Measurements from ENCODE around the gene KCNF1. TPM values are rescaled to one million over a fixed set of nuclear protein-coding genes. Genes with fewer than 3 reads are reported as not detected.

The KCNF1 gene
- total RNA-seq, 4 donors from 2014 or later: 20.2 to 51.7 (median 44.4) TPM

DNA sequence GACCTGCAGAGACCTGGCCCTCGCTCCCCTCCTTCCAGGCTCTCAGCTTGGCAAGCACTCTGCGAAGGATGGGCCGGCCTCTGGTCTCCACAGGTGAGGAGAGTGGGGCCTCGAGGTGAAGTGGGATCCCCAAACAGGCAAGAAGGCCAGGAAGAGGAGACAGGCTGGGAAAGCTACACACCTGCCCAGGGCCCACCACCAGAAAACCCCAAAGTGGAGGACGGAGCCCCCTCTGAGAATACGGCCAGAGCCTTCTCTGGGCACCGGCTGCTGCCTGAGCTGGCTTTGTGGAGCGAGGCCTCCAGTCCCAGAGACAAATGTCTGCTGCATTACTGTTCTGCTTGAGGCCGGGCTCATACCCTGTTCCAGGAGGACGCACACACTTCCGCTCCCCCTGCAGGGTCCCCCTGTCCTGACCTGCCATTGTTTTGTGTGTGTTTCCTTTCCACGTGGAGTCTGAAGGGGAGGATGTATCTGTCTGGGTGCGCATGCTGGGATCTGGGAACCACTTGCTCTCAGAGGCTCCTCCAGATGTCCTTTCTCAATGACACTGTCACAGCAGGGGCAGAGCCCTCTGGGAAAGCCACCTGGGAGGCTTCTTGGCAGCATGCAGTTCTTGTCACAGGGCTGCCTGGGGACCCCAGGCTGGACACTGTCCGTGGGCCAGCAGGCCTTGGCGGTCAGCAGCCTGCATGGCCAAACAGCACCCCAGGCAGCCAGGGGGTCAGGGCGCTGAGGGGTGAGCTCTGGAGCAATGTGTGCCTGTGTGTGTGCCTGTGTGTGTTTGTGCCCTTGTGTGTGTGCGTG is 20.8 kb downstream of the KCNF1 start:
- H3K27ac ChIP-seq (replicated peaks in 1 of 4): no peak overlapping the region
- no peak for DNase-seq (ENCODE audit: extremely low spot score)
- H3K27me3 ChIP-seq: peaks cover 0 to 30% (median 0%) of the 10 kb centered on the region in 4 donors
- 70% methylated on average over 15 of the region's 17 CpGs for WGBS
- H3K4me1 ChIP-seq: peaks cover 0 to 14% (median 5%) of the 10 kb centered on the region in 4 donors
- TF ChIP-seq, protein P1, sequence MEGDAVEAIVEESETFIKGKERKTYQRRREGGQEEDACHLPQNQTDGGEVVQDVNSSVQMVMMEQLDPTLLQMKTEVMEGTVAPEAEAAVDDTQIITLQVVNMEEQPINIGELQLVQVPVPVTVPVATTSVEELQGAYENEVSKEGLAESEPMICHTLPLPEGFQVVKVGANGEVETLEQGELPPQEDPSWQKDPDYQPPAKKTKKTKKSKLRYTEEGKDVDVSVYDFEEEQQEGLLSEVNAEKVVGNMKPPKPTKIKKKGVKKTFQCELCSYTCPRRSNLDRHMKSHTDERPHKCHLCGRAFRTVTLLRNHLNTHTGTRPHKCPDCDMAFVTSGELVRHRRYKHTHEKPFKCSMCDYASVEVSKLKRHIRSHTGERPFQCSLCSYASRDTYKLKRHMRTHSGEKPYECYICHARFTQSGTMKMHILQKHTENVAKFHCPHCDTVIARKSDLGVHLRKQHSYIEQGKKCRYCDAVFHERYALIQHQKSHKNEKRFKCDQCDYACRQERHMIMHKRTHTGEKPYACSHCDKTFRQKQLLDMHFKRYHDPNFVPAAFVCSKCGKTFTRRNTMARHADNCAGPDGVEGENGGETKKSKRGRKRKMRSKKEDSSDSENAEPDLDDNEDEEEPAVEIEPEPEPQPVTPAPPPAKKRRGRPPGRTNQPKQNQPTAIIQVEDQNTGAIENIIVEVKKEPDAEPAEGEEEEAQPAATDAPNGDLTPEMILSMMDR (IDR thresholded peaks at IDR 0.05): no peak
- H3K36me3 ChIP-seq: peaks cover 0 to 3% (median 0%) of the 10 kb centered on the region in 4 donors
- H3K4me3 ChIP-seq: no peak overlapping the region
- no peaks in the 10 kb centered on the region for H3K9me3 ChIP-seq
- intact Hi-C loops (cut with DNase I): no loop called here

DNA sequence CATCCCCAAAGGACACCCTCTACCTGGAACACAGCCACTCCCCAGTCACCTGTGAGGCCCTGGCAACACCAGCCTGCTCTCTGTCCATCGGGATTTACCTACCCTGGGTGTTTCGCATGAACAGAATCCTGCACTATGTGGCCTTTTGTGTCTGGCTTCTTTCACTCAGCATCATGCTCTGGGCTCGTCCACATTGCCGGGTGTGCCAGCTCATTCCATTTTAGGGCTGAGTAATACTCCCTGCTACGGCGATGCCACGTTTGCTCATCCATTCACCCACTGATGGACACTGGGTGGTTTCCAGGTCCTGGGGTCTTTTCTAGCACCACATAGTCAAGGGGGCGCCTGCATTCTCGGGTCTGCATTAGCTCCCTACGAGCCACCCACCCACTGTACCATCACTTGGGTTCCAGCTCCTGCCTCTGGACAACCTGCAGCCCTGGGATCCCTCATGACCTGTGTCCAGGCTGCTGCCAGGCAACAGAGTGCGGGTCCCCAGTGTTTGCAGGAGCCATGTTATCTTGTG is 22.0 kb downstream of the KCNF1 start:
- Histone ChIP-seq H3K36me3 (peaks cover 0 to 3% (median 0%) of the 10 kb centered on the region in 4 donors), H3K4me3 (no peak overlapping the region), H3K27ac (replicated peaks in 1 of 4) (no peak overlapping the region), H3K9me3 (peaks cover 0 to 9% (median 7%) of the 10 kb centered on the region in 4 donors), H3K4me1 (peaks cover 0 to 14% (median 5%) of the 10 kb centered on the region in 4 donors), H3K27me3 (peaks cover 0 to 30% (median 0%) of the 10 kb centered on the region in 4 donors)
- intact Hi-C loops (cut with DNase I): no loop called here
- 91% methylated on average over 11 of the region's 11 CpGs for WGBS
- DNase-seq (ENCODE audit: extremely low spot score): no peak
- TF ChIP-seq POLR2A (IDR thresholded peaks at IDR 0.05; ENCODE audit: low read depth) (no peak), POLR2AphosphoS5 (IDR thresholded peaks at IDR 0.05) (no peak), EP300 (IDR thresholded peaks at IDR 0.05) (no peak)
- TF ChIP-seq, protein P1 (IDR thresholded peaks at IDR 0.05): no peak

DNA sequence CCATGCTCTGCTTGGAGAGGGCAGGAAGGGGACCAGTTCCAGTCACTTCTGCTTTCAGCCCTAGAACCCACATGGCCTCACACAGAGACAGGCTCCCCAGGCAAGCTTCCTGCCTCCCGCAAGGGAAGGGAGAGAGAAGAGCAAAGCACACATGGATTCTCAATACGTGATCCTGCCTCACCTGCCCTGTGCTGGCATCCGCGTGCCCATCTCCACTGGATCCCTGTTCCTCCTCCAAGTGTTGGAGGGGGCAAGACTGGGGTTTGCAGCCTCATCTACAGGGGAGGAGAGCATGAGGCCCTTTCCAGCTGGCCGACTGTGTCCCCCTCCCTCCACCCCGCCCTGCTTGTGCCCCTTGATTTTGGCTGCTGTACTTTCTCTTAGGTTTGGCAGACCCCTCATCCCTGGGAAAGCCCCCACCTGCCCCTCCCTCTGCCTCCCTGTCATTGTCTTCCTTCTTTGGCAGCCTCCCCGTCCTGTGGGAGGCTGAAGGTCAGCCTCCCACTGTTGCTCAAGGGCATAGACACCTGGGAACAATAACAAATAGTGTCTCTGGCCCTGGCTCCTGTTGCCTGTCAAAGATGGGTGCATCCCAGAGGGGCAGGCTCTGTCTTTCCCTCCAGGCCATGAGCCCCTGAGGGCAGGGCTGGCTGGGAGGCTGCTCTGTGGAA is 22.7 kb downstream of the KCNF1 start:
- intact Hi-C loops (cut with DNase I): no loop called here
- TF ChIP-seq POLR2A (IDR thresholded peaks at IDR 0.05; ENCODE audit: low read depth): no peak
- no peak for TF ChIP-seq POLR2AphosphoS5 (IDR thresholded peaks at IDR 0.05)
- no peak for TF ChIP-seq EP300 (IDR thresholded peaks at IDR 0.05)
- TF ChIP-seq, protein P1 (IDR thresholded peaks at IDR 0.05): no peak
- WGBS: 74% methylated on average over 7 of the region's 7 CpGs
- no peak overlapping the region for H3K4me3 ChIP-seq
- no peak for DNase-seq (ENCODE audit: extremely low spot score)
- peaks cover 0 to 14% (median 5%) of the 10 kb centered on the region in 4 donors for H3K4me1 ChIP-seq
- H3K27ac ChIP-seq (replicated peaks in 1 of 4): no peak overlapping the region
- peaks cover 0 to 3% (median 0%) of the 10 kb centered on the region in 4 donors for H3K36me3 ChIP-seq
- peaks cover 0 to 30% (median 0%) of the 10 kb centered on the region in 4 donors for H3K27me3 ChIP-seq
- peaks cover 0 to 15% (median 12%) of the 10 kb centered on the region in 4 donors for H3K9me3 ChIP-seq

DNA sequence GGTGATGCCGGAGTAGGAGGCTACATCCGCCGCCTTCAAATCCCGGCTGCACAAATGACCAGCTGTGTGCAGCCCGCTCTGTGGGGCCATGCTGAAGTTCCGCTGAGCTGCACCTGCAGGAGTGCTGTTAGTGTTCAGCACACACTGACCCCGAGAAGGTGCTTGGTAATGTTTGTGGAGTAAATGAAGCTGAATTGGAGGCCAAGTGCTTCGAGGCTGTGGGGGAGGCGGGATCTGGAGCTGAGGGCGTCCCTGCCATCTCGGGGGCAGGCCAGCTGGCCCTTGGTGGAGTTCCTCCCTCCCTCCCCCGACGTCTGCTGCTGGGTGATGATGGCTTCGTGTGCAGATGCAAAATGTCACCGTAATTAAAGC is 23.2 kb downstream of the KCNF1 start:
- no peak overlapping the region for H3K27ac ChIP-seq (replicated peaks in 1 of 4)
- peaks cover 0 to 3% (median 0%) of the 10 kb centered on the region in 4 donors for H3K36me3 ChIP-seq
- 59% methylated on average over 10 of the region's 15 CpGs for WGBS
- DNase-seq (ENCODE audit: extremely low spot score): no peak
- intact Hi-C loops (cut with DNase I): no loop called here
- peaks cover 0 to 19% (median 14%) of the 10 kb centered on the region in 4 donors for H3K9me3 ChIP-seq
- H3K4me1 ChIP-seq: peaks cover 0 to 14% (median 5%) of the 10 kb centered on the region in 4 donors
- H3K27me3 ChIP-seq: peaks cover 0 to 30% (median 0%) of the 10 kb centered on the region in 4 donors
- H3K4me3 ChIP-seq: no peak overlapping the region
- TF ChIP-seq, protein P1 (IDR thresholded peaks at IDR 0.05): no peak
